Adrenal gland (tissue), 12 donors: ENCODE measurements around the gene ARHGAP26. TPM values are rescaled to one million over a fixed set of nuclear protein-coding genes. Genes with fewer than 3 reads are reported as not detected.

Experiments
- DNase-seq, 7 donors: peaks; one replicate each; pipeline ENCODE4 v3.0.0-alpha.2; 2019 to 2020
- H3K27ac ChIP-seq, 5 donors: fragments of 200-600 bp; sonication (generic) in 4 of 5; 1 replicate in 3 of 5; 2 replicates in 2 of 5; pipeline versions ENCODE4 v1.5.1 to v1.8.0; 2016 to 2020; ENCODE audit warnings: mild to moderate bottlenecking in 1 of 5
- H3K27me3 ChIP-seq: fragments of 200-600 bp; 2 replicates; pipeline ENCODE4 v1.8.0; 2021
- H3K36me3 ChIP-seq, 2 donors: fragments of 200-600 bp; replicated peaks in 1 of 2; 1 replicate in 1 of 2; 2 replicates in 1 of 2; pipeline versions ENCODE4 v1.5.1 to v1.8.0; 2018 to 2022
- H3K4me1 ChIP-seq, 2 donors: fragments of 200-600 bp; replicated peaks in 1 of 2; 1 replicate in 1 of 2; 2 replicates in 1 of 2; pipeline versions ENCODE4 v1.5.1 to v1.8.0; 2018 to 2021
- H3K4me3 ChIP-seq, 4 donors: fragments of 200-600 bp; sonication (generic) in 3 of 4; one replicate each; pipeline ENCODE4 v1.5.1; 2016 to 2018
- H3K9me3 ChIP-seq, 3 donors: fragments of 200-600 bp; sonication (generic) in 1 of 3; replicated peaks in 1 of 3; 1 replicate in 2 of 3; 2 replicates in 1 of 3; pipeline versions ENCODE4 v1.5.1 to v1.8.0; 2016 to 2021
- POLR2A ChIP-seq, 2 donors: fragments of 450-650 bp; IDR thresholded peaks; one replicate each; pipeline ENCODE4 v1.6.1; 2017; ENCODE audit warnings: antibody characterized with exemption in 2 of 2, mild to moderate bottlenecking in 2 of 2, moderate library complexity in 1 of 2
- WGBS, 4 donors: extraction: QIAGEN DNeasy Blood & Tissue Kit in 2 of 4; methylation state at CpG; one replicate each; pipeline versions ENCODE4 v1.1.5 to v1.1.7; 2013 to 2017; 5-methylcytosine and 5-hydroxymethylcytosine counted together
- intact Hi-C, 2 donors: fragments of 100-400 bp; cut with DNase I; formaldehyde crosslinking; loops; one replicate each; pipeline versions ENCODE4 v1.14.1 to v1.15.0; 2022 to 2023
- polyA plus RNA-seq, 3 donors: library from polyadenylated mRNA; stranded (reverse); fragments of 200-250 nt in 2 of 3; fragments of 350-450 nt in 1 of 3; fragmentation: Illumina TruSeq in 1 of 3; extraction: RNeasy Lipid Tissue Mini Kit (QIAGEN cat#74804) in 1 of 3; gene quantifications; one replicate each; pipeline ENCODE4 v1.2.3, GENCODE V29; 2013 to 2014
- total RNA-seq, 9 donors: library from RNA; depleted of rRNA in 4 of 9; stranded (reverse); fragments of >200 nt in 4 of 9; fragments of 120-200 nt in 1 of 9; fragmentation: NEBNext Ultra II Directional in 1 of 9; extraction: Animal tissue kit (Norgen Biotek cat#: 25700) in 1 of 9; gene quantifications; one replicate each; pipeline versions ENCODE4 v1.1.0 to v1.2.4, GENCODE V29; 2013 to 2023
- TF ChIP-seq, protein P1 (sequence below), 6 experiments: fragments of 450-650 bp in 4 of 6; fragments of 200-600 bp in 2 of 6; sonication (generic) in 1 of 6; IDR thresholded peaks; 1 replicate in 5 of 6; 2 replicates in 1 of 6; pipeline versions ENCODE4 v1.5.1 to v1.8.0; 2016 to 2021; ENCODE audit warnings: antibody characterized with exemption in 6 of 6, mild to moderate bottlenecking in 2 of 6, moderate library complexity in 1 of 6
- donor health status: healthy with polysubstance abuse.
- donor health status: Bipolar disorder and iron deficiency.
- donor health status: DM: yes; HTN: yes; CAD: no.
- donor health status: DM: no; HTN: no; CAD: no.
- donor health status: DM: no; HTN: no; CAD: no.
- donor health status: DM: yes; HTN: yes; CAD: no.

ARHGAP26 gene
- total and polyA plus RNA-seq, 12 donors, result 3.0 to 21.7 (median 10.8) TPM

DNA sequence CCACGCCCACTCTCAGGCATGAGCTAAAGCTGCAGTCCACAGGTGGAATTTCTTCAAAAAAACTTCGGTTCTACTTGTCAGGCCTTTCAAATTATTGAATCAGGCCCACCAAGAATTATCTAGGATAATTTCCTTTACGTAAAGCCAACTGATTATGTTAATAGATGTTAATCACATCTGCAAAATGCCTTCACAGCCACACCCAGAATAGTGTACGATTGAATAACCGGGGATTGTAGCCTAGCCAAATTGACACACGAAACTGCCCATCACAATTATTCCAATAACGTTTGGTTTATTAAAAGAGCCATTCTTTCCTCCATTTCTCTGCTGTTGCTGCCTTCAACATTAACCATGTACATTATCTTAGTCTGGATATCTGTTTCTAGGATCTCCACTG lies 484.6 kb downstream of the ARHGAP26 start:
- no peaks in the 10 kb centered on the region for H3K9me3 ChIP-seq
- no peak overlapping the region for H3K27ac ChIP-seq
- H3K4me3 ChIP-seq, result no peak overlapping the region
- intact Hi-C loops, result no loop called here
- H3K4me1 ChIP-seq, result no peaks in the 10 kb centered on the region
- no peaks in the 10 kb centered on the region for H3K36me3 ChIP-seq
- TF ChIP-seq POLR2A (IDR thresholded peaks at IDR 0.05), result no peak
- TF ChIP-seq, protein P1, sequence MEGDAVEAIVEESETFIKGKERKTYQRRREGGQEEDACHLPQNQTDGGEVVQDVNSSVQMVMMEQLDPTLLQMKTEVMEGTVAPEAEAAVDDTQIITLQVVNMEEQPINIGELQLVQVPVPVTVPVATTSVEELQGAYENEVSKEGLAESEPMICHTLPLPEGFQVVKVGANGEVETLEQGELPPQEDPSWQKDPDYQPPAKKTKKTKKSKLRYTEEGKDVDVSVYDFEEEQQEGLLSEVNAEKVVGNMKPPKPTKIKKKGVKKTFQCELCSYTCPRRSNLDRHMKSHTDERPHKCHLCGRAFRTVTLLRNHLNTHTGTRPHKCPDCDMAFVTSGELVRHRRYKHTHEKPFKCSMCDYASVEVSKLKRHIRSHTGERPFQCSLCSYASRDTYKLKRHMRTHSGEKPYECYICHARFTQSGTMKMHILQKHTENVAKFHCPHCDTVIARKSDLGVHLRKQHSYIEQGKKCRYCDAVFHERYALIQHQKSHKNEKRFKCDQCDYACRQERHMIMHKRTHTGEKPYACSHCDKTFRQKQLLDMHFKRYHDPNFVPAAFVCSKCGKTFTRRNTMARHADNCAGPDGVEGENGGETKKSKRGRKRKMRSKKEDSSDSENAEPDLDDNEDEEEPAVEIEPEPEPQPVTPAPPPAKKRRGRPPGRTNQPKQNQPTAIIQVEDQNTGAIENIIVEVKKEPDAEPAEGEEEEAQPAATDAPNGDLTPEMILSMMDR (IDR thresholded peaks at IDR 0.05), result no peak
- WGBS, 4 donors, result 80 to 94% (median 87%) methylated on average over 7 of the region's 7 CpGs
- H3K27me3 ChIP-seq, result no peaks in the 10 kb centered on the region
- no peak for DNase-seq

DNA sequence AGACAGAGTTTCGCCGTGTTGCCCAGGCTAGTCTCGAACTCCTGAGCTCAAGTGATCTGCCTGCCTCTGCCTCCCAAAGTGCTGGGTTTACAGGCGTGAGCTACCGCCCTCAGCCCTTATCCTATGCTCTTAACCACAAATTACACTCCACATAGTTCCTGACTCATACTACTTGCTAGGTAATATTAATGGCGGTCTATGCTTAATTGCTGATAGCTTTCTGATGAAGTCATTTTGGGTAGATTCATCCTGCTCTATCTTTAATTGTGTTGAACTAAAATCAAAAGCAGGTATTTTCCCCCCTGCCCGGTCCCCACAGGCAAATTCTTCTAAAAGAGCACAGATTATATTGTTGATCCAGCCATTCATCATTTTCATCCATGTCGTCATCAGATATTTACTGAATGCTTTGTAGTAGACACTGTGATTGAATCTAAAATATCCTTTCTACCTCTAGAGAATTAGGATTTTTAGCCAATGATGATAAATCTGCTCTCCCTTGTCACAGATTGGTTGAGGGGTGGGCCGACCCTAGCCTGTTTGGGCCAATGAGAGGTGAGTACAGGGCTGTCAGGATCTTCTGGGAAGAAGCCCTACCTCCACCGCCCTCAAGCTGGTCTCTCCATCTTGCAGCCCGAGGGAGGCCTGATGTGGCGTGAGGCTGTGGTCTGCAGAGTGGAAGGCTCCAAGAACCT lies 488.5 kb downstream of the ARHGAP26 start:
- intact Hi-C loops, result no loop called here
- TF ChIP-seq POLR2A (IDR thresholded peaks at IDR 0.05), result no peak
- TF ChIP-seq, protein P1 (IDR thresholded peaks at IDR 0.05), result no peak
- Histone ChIP-seq H3K4me1 (no peaks in the 10 kb centered on the region), H3K36me3 (no peaks in the 10 kb centered on the region), H3K9me3 (no peaks in the 10 kb centered on the region), H3K4me3 (no peak overlapping the region), H3K27me3 (no peaks in the 10 kb centered on the region), H3K27ac (no peak overlapping the region)
- no peak for DNase-seq
- 93 to 97% (median 95%) methylated on average over 11 to 12 of the region's 12 CpGs for WGBS, 4 donors

DNA sequence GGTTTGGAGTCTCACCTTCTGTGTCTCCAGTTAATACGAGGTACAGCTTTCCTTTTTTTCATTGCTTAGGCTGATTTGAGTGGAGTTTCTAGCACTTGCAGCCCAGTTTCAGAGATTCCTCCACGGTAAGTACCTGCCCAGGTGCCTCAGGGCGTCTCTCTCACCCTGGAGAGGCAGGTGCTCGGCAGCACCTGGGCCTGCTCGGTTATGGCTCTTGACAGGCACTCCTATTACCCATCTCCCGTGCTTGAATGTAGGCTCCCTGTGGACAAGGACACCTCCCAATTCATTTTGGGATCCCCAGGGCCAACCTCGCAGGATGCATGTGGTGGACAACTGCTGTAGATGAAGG lies 489.1 kb downstream of the ARHGAP26 start:
- no peaks in the 10 kb centered on the region for H3K4me1 ChIP-seq
- WGBS, 4 donors, result 84 to 97% (median 95%) methylated on average over 7 of the region's 7 CpGs
- no peaks in the 10 kb centered on the region for H3K9me3 ChIP-seq
- intact Hi-C loops, result no loop called here
- H3K27ac ChIP-seq, result no peak overlapping the region
- no peaks in the 10 kb centered on the region for H3K36me3 ChIP-seq
- no peaks in the 10 kb centered on the region for H3K27me3 ChIP-seq
- H3K4me3 ChIP-seq, result no peak overlapping the region
- no peak for DNase-seq
- TF ChIP-seq, protein P1 (IDR thresholded peaks at IDR 0.05), result no peak
- TF ChIP-seq POLR2A (IDR thresholded peaks at IDR 0.05), result no peak

DNA sequence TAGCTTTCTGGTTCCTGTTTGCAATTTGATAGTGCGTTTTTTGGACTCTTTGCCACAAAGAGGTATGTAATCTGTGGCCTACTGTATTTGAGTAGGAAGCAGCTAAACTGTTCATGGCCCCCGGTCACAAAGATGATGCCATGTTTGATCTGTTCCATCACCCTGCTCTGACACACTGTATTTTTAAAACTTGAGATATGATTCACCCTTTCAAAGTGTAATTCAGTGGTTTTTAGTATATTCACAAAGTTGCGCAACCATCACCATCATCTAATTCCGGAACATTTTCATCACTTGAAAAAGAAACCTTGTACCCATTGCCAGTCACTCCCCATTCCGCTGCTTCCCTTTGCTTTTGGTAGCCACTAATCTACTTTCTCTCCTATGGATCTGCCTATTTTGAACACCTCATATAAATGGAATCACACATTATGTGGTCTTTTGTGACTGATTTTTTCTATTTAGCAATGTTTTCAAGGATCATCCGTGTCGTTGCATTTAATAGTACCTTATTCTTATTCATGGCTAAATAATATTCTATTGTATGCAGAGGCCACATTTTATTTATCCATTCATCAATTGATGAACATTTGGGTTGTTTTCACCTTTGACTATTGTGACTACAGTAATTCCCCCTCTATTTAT lies 491.7 kb downstream of the ARHGAP26 start:
- no peaks in the 10 kb centered on the region for H3K36me3 ChIP-seq
- no peak overlapping the region for H3K27ac ChIP-seq
- no peak for DNase-seq
- no peaks in the 10 kb centered on the region for H3K27me3 ChIP-seq
- no peak for TF ChIP-seq POLR2A (IDR thresholded peaks at IDR 0.05)
- TF ChIP-seq, protein P1 (IDR thresholded peaks at IDR 0.05), result no peak
- WGBS, 4 donors, result 83 to 93% (median 91%) methylated on average over 7 of the region's 7 CpGs
- H3K4me3 ChIP-seq, result no peak overlapping the region
- H3K9me3 ChIP-seq, result no peaks in the 10 kb centered on the region
- intact Hi-C loops, result no loop called here
- H3K4me1 ChIP-seq, result no peaks in the 10 kb centered on the region
